Sigmoid colon (tissue), 4 donors: ENCODE measurements around the gene ABCC3.

Experiments
- EP300 ChIP-seq, 4 donors: sonication (generic); formaldehyde crosslinking; IDR thresholded peaks; one replicate each; pipeline ENCODE4 v1.6.1; 2017; ENCODE audit warnings: antibody characterized with exemption in 4 of 4
- TF ChIP-seq, protein P1 (sequence below), 4 experiments: fragments of 450-650 bp in 3 of 4; fragments of 200-600 bp in 1 of 4; IDR thresholded peaks; one replicate each; pipeline ENCODE4 v1.5.1; 2016 to 2019; ENCODE audit warnings: antibody characterized with exemption in 4 of 4, mild to moderate bottlenecking in 3 of 4, moderate library complexity in 2 of 4

DNA sequence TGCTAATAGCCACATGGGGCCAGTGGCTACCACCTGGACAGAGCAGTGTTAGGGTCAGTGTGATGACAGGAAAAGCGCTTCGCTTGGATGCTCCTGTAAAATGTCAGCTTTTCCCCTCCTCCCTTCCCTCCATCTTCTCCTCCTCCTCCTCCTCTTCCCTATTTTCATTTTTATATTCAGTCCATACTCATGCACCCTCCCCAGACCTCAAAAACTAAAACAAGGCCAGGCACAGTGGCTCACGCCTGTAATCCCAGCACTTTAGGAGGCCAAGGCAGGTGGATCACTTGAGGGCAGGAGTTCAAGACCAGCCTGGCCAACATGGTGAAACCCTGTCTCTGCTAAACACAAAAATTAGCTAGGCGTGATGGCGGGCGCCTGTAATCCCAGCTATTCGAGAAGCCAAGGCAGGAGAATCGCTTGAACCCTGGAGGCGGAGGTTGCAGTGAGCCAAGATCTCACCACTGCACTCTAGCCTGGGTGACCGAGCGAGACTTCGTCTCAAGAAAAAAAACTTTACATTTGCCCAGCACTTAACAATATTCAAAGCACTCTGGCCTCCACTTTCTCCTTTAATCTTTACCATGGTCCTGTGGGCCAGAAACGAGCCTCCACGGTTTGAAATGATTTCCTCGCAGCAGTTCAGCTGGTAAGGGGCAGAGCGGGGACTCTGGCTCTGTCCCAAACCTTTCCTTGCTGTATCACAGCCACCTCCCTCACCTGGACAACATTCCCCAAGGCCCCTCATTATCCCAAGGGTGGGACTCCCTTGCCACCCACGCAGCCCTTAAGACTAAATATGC, 51.2 kb downstream of the ABCC3 start:
- TF ChIP-seq, protein P1, sequence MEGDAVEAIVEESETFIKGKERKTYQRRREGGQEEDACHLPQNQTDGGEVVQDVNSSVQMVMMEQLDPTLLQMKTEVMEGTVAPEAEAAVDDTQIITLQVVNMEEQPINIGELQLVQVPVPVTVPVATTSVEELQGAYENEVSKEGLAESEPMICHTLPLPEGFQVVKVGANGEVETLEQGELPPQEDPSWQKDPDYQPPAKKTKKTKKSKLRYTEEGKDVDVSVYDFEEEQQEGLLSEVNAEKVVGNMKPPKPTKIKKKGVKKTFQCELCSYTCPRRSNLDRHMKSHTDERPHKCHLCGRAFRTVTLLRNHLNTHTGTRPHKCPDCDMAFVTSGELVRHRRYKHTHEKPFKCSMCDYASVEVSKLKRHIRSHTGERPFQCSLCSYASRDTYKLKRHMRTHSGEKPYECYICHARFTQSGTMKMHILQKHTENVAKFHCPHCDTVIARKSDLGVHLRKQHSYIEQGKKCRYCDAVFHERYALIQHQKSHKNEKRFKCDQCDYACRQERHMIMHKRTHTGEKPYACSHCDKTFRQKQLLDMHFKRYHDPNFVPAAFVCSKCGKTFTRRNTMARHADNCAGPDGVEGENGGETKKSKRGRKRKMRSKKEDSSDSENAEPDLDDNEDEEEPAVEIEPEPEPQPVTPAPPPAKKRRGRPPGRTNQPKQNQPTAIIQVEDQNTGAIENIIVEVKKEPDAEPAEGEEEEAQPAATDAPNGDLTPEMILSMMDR (IDR thresholded peaks at IDR 0.05), result no peak
- TF ChIP-seq EP300 (IDR thresholded peaks at IDR 0.05), result no peak
